OCI-LY1 (cell line): ENCODE measurements around the gene HNRNPAB.

Experiments used
- H2AFZ ChIP-seq: fragments of 200-600 bp; sonication (generic), shearing (Covaris generic); 2 replicates; pipeline ENCODE4 v1.6.0; 2014; ENCODE audit warnings: antibody characterized with exemption, mild to moderate bottlenecking, low read length
- H3F3A ChIP-seq: fragments of 200-600 bp; sonication (generic), shearing (Covaris generic); 2 replicates; pipeline ENCODE4 v1.6.0; 2014; ENCODE audit warnings: mild to moderate bottlenecking, antibody characterized with exemption, low read length, moderate library complexity; ENCODE audit not compliant: insufficient read depth
- H3K27ac ChIP-seq: fragments of 200-600 bp; sonication (generic); 2 replicates; pipeline ENCODE4 v1.5.1; 2014; ENCODE audit warnings: low read length, mixed run types, mild to moderate bottlenecking, low read depth; ENCODE audit not compliant: poor library complexity, severe bottlenecking
- H3K27me3 ChIP-seq: fragments of 200-600 bp; sonication (generic); 2 replicates; pipeline ENCODE4 v1.6.0; 2014; ENCODE audit warnings: antibody characterized with exemption, mild to moderate bottlenecking, low read length, moderate library complexity; ENCODE audit not compliant: insufficient read depth
- H3K36me3 ChIP-seq: fragments of 200-600 bp; sonication (generic); 2 replicates; pipeline ENCODE4 v1.6.1; 2014; ENCODE audit warnings: mild to moderate bottlenecking, antibody characterized with exemption, low read length, moderate library complexity, mixed read lengths; ENCODE audit not compliant: insufficient read depth
- H3K4me1 ChIP-seq: fragments of 200-600 bp; sonication (generic); 2 replicates; pipeline ENCODE4 v1.5.1; 2014; ENCODE audit warnings: mild to moderate bottlenecking, low read length, moderate library complexity; ENCODE audit not compliant: insufficient read depth, severe bottlenecking
- H3K4me2 ChIP-seq: fragments of 200-600 bp; sonication (generic), shearing (Covaris generic); 2 replicates; pipeline ENCODE4 v1.6.1; 2014; ENCODE audit warnings: low read length
- H3K4me3 ChIP-seq: fragments of 200-600 bp; sonication (generic); 2 replicates; pipeline ENCODE4 v1.5.1; 2014; ENCODE audit warnings: low read length, low read depth, mild to moderate bottlenecking, mixed read lengths; ENCODE audit not compliant: poor library complexity, severe bottlenecking
- H3K79me2 ChIP-seq: fragments of 200-600 bp; shearing (Covaris generic); 2 replicates; pipeline ENCODE4 v1.6.1; 2016; ENCODE audit warnings: mixed run types, low read length, mixed read lengths; ENCODE audit not compliant: insufficient read depth
- H3K9ac ChIP-seq: fragments of 200-600 bp; sonication (generic), shearing (Covaris generic); 2 replicates; pipeline ENCODE4 v1.6.1; 2014; ENCODE audit warnings: mild to moderate bottlenecking, low read length, mixed read lengths
- H3K9me2 ChIP-seq: fragments of 200-600 bp; sonication (generic), shearing (Covaris generic); 2 replicates; pipeline ENCODE4 v1.6.1; 2014; ENCODE audit warnings: low read depth, mild to moderate bottlenecking, low read length, mixed read lengths
- H3K9me3 ChIP-seq: fragments of 200-600 bp; shearing (Covaris generic); 2 replicates; pipeline ENCODE4 v1.6.1; 2014; ENCODE audit warnings: low read length, mixed read lengths
- H4K20me1 ChIP-seq: fragments of 200-600 bp; sonication (generic), shearing (Covaris generic); 2 replicates; pipeline ENCODE4 v1.6.0; 2016; ENCODE audit warnings: mild to moderate bottlenecking, low read length; ENCODE audit not compliant: insufficient read depth
- CTCF ChIP-seq: fragments of 200-600 bp; sonication (generic), shearing (Covaris generic); IDR thresholded peaks from 2 replicates; pipeline ENCODE4 v1.5.1; 2017; ENCODE audit warnings: mild to moderate bottlenecking, antibody characterized with exemption, low read length, moderate library complexity, mixed read lengths
- EZH2 ChIP-seq: fragments of 200-600 bp; sonication (generic), shearing (Covaris generic); IDR thresholded peaks from 2 replicates; pipeline ENCODE4 v1.8.0; 2017; ENCODE audit warnings: borderline replicate concordance, mixed run types, mild to moderate bottlenecking, antibody characterized with exemption, low read length, moderate library complexity, mixed read lengths

HNRNPAB gene

DNA sequence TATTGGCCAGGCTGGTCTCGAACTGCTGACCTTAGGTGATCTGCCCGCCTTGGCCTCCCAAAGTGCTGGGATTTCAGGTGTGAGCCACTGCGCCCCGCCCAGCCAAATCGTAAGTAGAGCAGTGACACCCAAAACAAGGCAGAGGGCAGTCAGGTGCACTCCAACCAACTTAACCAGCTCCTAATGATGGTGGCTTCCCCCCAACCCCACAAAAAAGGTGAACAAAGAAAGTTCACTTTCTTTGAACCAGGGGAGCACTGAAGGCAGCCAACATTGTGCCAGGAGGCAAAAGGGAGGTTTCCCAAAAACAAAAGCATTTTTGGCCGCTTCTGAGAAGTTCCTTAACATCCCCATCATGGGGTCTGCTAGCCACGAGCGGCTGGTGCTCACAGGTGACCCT, 26.8 kb upstream of the HNRNPAB start:
- no peak overlapping the region for H3K4me3 ChIP-seq
- no peaks in the 10 kb centered on the region for H3K4me1 ChIP-seq
- H3K27ac ChIP-seq = no peak overlapping the region
- peaks cover 6% of the 10 kb centered on the region; the same call in 1 of the 2 replicates for H3K27me3 ChIP-seq
- TF ChIP-seq EZH2 = no peak
- H3K9me2 ChIP-seq = no peaks in the 10 kb centered on the region
- no peak overlapping the region for H2AFZ ChIP-seq
- peaks cover 5% of the 10 kb centered on the region; the same call in 1 of the 2 replicates for H3K9me3 ChIP-seq
- no peaks in the 10 kb centered on the region; the same call in 1 of the 2 replicates for H3K36me3 ChIP-seq
- H3K79me2 ChIP-seq = no peaks in the 10 kb centered on the region
- H4K20me1 ChIP-seq = no peaks in the 10 kb centered on the region
- no peaks in the 10 kb centered on the region for H3F3A ChIP-seq
- no peak overlapping the region for H3K9ac ChIP-seq
- no peak overlapping the region for H3K4me2 ChIP-seq

DNA sequence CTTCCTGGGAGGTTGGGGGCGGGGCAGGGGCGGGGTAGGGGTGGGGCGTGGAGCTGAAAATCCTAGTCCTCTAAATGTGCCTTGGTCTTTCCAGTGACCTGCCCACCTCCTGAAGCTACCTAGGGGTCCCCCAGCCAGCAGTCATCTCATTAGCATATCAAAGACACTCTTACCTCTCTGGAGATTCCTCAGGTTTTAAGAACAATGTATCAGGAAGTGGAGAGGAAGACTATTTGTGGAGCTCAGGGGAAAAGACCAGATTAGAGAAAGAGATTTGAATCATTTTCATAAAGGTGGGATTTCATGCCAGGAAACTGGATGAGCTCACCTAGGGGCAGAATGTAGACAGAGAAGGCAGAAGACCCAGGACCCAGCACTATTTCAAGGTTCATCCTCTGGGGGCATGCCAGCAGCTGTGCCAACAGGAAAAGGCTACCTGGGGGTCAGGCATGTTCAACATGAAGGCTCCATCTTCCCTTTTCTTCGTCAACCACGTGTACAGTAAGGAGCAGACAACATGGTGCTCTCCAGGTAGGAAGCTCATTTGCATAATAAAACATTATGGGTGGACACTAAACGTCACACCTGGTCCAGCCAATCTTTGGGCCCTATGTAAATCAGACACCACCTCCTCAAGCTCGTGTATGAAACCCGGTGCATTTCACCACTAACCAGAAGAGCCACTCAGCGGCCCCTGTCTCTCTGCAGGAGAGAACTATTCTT, 24.0 kb upstream of the HNRNPAB start:
- H3F3A ChIP-seq = no peaks in the 10 kb centered on the region
- no peak overlapping the region for H3K4me3 ChIP-seq
- TF ChIP-seq EZH2 = no peak
- peaks cover 5% of the 10 kb centered on the region; the same call in 1 of the 2 replicates for H3K9me3 ChIP-seq
- no peaks in the 10 kb centered on the region for H4K20me1 ChIP-seq
- H3K4me2 ChIP-seq = no peak overlapping the region
- no peak overlapping the region for H3K9ac ChIP-seq
- H3K36me3 ChIP-seq = no peaks in the 10 kb centered on the region; the same call in 1 of the 2 replicates
- H3K4me1 ChIP-seq = no peaks in the 10 kb centered on the region
- peaks cover 6% of the 10 kb centered on the region; the same call in 1 of the 2 replicates for H3K27me3 ChIP-seq
- no peaks in the 10 kb centered on the region for H3K79me2 ChIP-seq
- no peak overlapping the region for H2AFZ ChIP-seq
- no peaks in the 10 kb centered on the region for H3K9me2 ChIP-seq
- no peak overlapping the region for H3K27ac ChIP-seq

GRCh38 chr5:178182158-178182876, 22.0 kb upstream of the HNRNPAB start:
- no peaks in the 10 kb centered on the region for H4K20me1 ChIP-seq
- H3K9me3 ChIP-seq = peaks cover 5% of the 10 kb centered on the region; the same call in 1 of the 2 replicates
- no peak overlapping the region for H3K9ac ChIP-seq
- no peak overlapping the region for H3K4me3 ChIP-seq
- no peaks in the 10 kb centered on the region; the same call in 1 of the 2 replicates for H3K36me3 ChIP-seq
- no peaks in the 10 kb centered on the region for H3K4me1 ChIP-seq
- no peaks in the 10 kb centered on the region for H3F3A ChIP-seq
- H3K4me2 ChIP-seq = no peak overlapping the region
- H3K27me3 ChIP-seq = peaks cover 6% of the 10 kb centered on the region; the same call in 1 of the 2 replicates
- TF ChIP-seq CTCF (no peak), EZH2 (no peak)
- H2AFZ ChIP-seq = no peak overlapping the region
- H3K27ac ChIP-seq = no peak overlapping the region
- H3K79me2 ChIP-seq = no peaks in the 10 kb centered on the region
- no peaks in the 10 kb centered on the region for H3K9me2 ChIP-seq

- no peak overlapping the region for H3K4me2 ChIP-seq
- H3K27ac ChIP-seq = no peak overlapping the region
- H3K4me1 ChIP-seq = no peaks in the 10 kb centered on the region
- no peaks in the 10 kb centered on the region for H4K20me1 ChIP-seq
- H3K9me2 ChIP-seq = no peaks in the 10 kb centered on the region
- H3K79me2 ChIP-seq = no peaks in the 10 kb centered on the region
- no peak overlapping the region for H3K9ac ChIP-seq
- no peak overlapping the region for H3K4me3 ChIP-seq
- no peaks in the 10 kb centered on the region for H3K9me3 ChIP-seq
- no peak for TF ChIP-seq CTCF
- TF ChIP-seq EZH2 = no peak
- H3F3A ChIP-seq = no peaks in the 10 kb centered on the region
- H2AFZ ChIP-seq = no peak overlapping the region
- H3K27me3 ChIP-seq = peaks cover 5% of the 10 kb centered on the region; the same call in 1 of the 2 replicates
- H3K36me3 ChIP-seq = no peaks in the 10 kb centered on the region
These were observed 17.9 kb upstream of the HNRNPAB start for GRCh38 chr5:178186427-178186826.
